HG03460 (cell line): ENCODE measurements around the gene ATG4A.

ENCODE experiments used
- ATAC-seq: cut with Tn5 transposase; IDR thresholded peaks from one replicate; pipeline ENCODE4 v1.9.1; 2021; ENCODE audit not compliant: unreplicated experiment

Gene ATG4A

GRCh38 chrX:108167211-108167872, 75.8 kb downstream of the ATG4A start:
- ATAC-seq, result no peak

GRCh38 chrX:108168961-108169740, 77.6 kb downstream of the ATG4A start:
- ATAC-seq, result no peak

- no peak for ATAC-seq
Measured at GRCh38 chrX:108169768-108170167, 78.2 kb downstream of the ATG4A start.

GRCh38 chrX:108171671-108172070, 80.1 kb downstream of the ATG4A start:
- ATAC-seq, result no peak

GRCh38 chrX:108173874-108174273, 82.3 kb downstream of the ATG4A start:
- ATAC-seq, result no peak

GRCh38 chrX:108177351-108178142, 86.0 kb downstream of the ATG4A start:
- no peak for ATAC-seq

- no peak for ATAC-seq
Measured at GRCh38 chrX:108178143-108178498, 86.5 kb downstream of the ATG4A start.

- no peak for ATAC-seq
Measured at GRCh38 chrX:108186811-108187210, 95.2 kb downstream of the ATG4A start.

GRCh38 chrX:108198420-108198819, 106.8 kb downstream of the ATG4A start:
- ATAC-seq, result no peak

GRCh38 chrX:108199041-108199440, 107.5 kb downstream of the ATG4A start:
- ATAC-seq, result no peak

GRCh38 chrX:108199691-108200090, 108.1 kb downstream of the ATG4A start:
- no peak for ATAC-seq

- no peak for ATAC-seq
Measured at GRCh38 chrX:108203540-108203939, 112.0 kb downstream of the ATG4A start.
